SIG-M5 (cell line): ENCODE results near the gene KIF2A.
"Not testable (repeated sequence)": the region's sequence is repeated elsewhere in the genome, so short reads cannot be mapped to it uniquely, and the experiment has no call there.

Source experiments
- DNase-seq: peaks from one replicate; lab custom pipeline; 2025; lab: John Stamatoyannopoulos, UW

The KIF2A gene

GRCh38 chr5:62291829-62292228, 14.2 kb upstream of the KIF2A start:
- DNase-seq: not testable (repeated sequence)

DNA sequence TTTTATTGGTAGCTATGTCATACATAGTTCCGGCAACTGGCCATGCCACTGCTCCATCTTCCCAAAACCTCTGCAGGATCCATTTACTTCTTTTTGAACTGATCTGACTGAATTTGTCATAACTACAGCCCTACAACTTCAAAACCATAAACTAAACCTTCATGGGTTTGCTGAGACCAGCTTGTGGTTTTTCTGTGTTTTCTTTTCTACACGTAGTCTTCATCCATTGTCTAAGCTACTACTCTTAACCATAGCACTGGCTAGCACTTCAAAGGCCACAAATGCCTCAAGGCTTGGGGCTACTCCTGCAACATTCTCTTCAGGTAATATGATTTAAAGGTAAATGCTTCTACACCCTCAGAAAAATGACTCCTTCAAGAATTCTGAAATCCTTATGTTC, 9.0 kb upstream of the KIF2A start:
- DNase-seq: no peak

- DNase-seq: no peak
Measured at GRCh38 chr5:62298118-62298517, 7.9 kb upstream of the KIF2A start.

DNA sequence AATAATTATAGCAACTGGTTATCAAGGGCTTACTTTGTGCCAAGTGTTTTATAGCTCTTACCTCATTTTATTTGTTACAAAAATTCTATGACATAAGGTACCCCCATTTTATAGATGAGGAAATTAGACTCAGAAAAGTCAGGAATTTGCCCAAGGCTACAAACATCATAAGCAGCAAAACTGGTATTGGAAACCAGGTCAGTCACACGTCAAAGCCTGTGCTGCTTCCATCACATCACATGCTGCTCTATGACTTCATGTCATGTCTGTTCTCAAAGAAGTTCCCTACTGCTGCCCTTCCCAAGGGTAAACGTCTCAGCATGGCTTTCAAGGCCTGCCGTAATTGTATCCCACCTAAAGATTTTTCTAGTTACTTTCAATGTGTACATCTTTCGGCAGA, 6.9 kb upstream of the KIF2A start:
- no peak for DNase-seq

- no peak for DNase-seq
Measured at GRCh38 chr5:62299600-62299999, 6.4 kb upstream of the KIF2A start.

DNA sequence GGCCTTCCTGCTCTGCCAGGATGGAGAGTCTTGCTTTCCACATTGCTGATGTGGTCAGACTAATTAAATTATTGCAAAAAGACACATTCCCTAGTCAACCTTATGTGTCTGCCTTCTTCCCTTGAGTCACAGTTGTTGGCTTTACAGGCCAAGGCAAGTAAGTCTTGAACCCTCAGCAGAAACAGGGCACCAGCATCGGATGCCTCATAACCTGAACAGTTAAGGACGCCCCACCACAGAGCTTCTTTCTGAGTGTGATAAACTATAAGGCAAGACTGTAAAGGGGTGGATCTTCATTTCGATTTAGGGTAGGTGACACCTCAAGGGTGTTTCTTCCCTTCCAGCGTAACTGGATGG, 670 bp upstream of the KIF2A start:
- DNase-seq: no peak

DNA sequence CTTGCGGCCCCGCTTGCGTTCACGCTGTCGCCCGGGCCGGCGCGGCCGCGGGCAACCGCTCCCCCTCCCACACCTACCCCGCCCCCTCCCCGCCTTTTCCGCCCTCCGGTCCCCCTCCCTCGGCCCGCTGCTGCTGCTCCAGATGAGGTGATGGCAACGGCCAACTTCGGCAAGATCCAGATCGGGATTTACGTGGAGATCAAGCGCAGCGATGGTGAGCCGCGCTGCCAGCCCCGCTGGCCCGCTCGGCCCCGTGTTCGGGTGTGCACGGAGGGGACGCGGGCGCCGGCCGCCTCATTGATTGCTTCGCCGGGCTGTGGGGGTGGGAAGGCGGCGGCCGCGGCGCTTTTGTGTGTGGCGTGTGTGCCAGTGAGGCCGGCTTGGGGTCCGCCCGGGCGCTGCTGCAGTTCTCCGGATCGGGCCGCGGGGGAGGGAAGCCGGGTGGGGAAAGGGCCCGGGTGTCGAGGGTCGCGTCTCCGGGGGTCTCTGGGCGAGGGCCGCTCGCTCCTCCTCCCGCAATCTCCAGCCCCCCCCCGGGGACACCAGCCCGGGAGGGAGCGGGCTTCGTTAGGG, 403 bp downstream of the KIF2A start:
- DNase-seq: no peak

DNA sequence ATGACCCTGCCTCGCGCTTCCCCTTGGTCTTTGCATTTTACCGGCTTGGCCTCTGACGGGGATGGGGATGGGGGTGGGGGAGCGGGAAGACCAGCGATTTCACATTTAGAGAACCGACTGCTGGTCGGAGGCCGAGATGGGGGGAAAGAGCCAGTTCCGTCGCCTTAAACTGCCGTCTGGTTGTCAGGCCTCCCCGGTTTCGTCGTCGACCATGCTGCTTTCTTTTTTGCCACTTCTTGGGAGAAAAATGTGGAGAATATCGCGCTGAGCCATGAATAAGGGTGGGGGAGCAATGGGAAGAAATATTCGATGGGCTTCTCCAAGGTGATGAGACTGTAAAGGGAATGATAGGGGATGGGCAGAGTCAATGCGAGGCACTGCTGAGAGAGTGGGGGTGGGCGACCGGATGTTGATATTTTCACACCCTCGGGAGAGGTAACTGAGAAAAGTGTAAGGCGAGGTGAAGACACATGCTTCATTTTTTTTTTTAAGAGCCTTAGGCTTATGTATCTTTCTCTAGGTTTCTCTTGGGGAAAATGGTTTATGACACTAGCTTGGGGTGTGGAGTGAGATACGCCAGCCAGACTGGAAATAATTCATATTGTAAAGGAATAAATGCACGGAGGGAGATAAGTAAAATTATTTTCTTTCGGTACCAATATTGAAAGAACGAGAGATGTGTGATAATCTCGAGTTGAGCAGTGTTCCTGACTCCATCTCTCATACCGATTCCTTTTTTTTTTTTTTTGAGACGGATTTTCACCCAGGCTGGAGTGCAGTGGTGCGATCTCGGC, 1.1 kb downstream of the KIF2A start:
- DNase-seq: peak; percentile 8

DNA sequence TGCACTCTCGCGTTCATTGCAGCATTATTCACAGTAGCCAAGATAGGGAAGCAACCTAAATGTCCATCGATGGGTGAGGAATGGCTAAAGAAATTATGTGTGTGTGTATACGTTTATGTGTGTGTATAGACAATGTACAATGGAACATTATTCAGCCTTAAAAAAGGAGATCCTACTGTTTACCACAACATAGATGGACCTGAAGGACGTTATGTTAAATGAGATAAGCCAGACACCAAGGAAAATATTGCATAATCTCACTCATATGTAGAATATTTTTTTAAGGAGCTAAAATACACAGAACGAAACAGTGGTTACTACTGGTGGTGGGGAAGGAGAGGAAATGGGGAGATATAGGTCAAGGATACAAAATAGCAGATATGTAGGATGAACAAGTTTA, 2.4 kb downstream of the KIF2A start:
- no peak for DNase-seq

GRCh38 chr5:62309107-62309506, 3.1 kb downstream of the KIF2A start:
- DNase-seq: no peak

- no peak for DNase-seq
Measured at GRCh38 chr5:62310426-62311143, 4.6 kb downstream of the KIF2A start.

DNA sequence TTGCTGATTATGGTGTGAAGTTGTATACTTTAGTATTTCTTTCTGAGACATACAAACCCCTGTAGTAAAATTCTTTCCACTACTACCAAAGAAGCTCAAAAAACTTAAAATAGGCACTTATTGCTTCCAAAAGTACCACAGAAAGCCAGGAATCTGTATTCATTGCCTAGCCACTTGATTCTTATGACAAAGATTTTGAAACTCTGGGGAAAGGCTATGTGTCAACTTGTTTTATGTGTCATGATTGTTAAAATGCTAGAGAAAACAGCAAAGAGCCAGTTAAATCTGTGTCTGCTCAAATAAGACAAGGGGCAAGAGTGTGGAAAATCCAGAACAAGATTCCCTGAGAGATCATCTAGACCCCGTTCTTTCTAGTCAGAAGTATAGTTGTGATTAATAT, 6.0 kb downstream of the KIF2A start:
- no peak for DNase-seq

- DNase-seq: no peak
Measured at GRCh38 chr5:62312674-62313073, 6.7 kb downstream of the KIF2A start.

DNA sequence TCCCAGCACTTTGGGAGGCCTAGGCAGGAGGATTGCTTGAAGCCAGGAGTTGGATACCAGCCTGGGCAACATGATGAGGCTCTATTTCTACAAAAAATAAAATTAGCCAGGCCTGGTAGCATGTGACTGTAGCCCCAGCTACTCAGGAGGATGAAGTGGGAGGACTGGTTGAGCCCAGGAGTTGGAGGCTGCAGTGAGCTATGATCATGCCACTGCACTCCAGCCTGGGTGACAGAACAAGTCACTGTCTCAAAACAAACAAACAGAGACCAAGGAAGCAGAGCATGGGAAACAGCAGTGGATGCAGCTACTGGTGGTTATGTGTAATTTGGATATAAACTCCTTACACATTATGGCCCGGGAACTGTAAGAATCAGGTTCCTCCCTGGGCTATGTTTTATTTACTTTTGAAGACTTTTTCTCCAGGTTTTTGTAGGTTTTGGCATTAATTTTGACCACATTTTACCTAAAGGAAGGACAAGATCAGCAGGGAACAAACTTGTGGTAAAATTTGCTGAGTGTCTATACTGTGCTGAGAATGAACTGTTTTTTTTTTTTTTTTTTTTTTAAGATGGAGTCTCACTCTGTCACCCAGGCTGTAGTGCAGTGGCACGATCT, 8.3 kb downstream of the KIF2A start:
- no peak for DNase-seq

- no peak for DNase-seq
Measured at GRCh38 chr5:62315376-62316175, 9.6 kb downstream of the KIF2A start.

GRCh38 chr5:62316176-62316502, 10.1 kb downstream of the KIF2A start:
- DNase-seq: no peak

DNA sequence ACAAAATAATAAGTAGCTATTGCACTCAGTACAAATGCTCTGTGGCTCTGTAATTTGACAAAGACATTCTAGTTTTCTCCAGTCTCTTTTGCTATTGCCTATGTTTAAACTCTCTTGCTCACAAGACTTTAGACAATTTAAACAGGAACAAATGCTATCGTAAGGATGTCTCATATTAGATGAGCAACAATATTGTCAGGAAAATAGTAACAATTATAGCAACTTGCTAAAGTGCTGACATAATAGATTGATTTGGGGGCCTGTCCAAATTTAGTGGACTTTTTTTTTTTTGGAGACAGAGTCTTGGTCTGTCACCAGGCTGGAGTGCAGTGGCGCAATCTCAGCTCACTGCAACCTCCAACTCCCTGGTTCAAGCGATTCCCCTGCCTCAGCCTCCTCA, 11.8 kb downstream of the KIF2A start:
- no peak for DNase-seq

GRCh38 chr5:62322484-62322883, 16.5 kb downstream of the KIF2A start:
- DNase-seq: no peak

DNA sequence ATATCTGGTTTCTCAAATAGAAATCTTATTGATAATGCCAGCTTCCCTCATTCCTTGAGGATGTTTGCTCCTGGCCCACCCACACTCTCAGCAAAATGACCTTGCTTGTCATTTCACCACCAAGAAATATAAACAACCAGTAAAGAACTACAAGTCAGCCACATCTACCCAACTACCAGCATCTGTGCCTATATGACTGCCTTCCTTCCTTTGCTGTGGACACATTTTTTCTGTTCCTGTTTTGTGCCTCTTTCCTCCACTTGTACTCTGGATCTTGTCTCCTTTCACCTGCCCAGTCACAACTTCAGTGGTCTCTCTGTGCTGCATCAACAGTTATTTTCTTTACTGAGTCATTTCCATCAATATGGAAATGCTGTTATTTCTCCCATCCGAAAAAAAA, 20.3 kb downstream of the KIF2A start:
- DNase-seq: no peak

DNA sequence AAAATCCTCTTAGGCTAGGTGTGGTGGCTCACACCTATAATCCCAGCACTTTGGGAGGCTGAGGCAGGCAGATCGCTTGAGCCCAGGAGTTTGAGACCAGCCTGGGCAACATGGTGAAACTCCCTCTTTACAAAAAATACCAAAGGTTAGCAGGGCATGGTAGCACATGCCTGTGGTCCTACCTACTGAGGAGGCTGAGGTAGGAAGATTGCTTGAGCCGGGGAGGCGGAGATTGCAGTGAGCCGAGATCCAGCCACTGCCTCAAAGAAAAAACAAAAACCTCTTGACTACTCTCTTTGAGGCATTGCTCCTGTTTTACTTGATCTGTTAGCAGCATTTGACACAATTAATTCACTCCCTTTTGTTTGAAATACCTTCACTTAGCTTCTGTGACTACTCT, 20.7 kb downstream of the KIF2A start:
- DNase-seq: no peak

DNA sequence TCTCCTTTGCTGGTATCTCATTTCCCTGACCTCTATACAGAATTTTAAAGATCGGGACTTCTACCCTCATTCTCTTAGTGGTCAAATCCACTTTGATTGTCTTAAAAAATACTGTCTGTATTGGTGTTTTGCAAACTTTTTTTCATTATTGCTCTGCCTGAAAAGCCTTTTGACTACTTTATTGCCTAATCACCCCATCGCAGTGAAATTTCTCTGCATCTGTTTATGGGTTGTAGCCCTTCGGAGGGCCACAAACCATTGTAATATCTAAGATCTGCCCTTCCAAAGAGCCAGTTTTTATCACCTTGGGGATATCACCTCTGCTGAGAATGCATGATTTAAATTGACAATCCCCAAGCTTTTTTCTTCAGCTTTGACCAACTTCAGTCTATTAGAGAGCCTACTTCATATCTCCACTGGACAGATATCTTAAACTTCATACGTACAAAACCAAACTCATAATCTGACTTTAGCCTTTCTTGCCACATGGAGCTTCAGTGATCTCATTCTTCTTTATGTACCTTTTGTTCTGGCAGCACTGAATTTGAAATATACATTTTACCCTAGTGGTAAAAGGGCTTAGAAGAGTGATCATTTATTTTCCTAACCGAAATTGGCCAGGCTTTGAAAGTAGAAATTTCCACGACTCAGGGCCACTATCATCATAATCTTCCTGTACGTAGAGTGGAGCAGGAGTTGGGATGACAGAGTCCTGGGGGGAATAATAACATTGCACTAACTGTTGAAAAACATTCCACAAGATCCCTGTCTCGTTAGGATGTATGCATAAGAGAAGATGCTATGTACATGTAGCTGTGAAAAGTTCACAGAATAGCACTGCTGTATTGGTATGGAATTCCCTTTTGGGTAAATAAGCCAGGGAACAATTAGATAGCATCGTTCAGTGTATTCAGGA, 21.4 kb downstream of the KIF2A start:
- no peak for DNase-seq
